ENCODE data around the gene AFAP1L2.

GRCh38 chr10:114408112-114408967, 4.0 kb upstream of the AFAP1L2 start:
- TF ChIP-seq CTCF (IDR thresholded peaks at IDR 0.05): no peak
- TF ChIP-seq POLR2A (IDR thresholded peaks at IDR 0.05): no peak
